ENCODE data around the gene TMEM185B.
"Not testable (repeated sequence)": the region's sequence is repeated elsewhere in the genome, so short reads cannot be mapped to it uniquely, and the experiment has no call there.

TMEM185B gene

GRCh38 chr2:120223034-120223912 lies at the start of gene TMEM185B:
TSS of gene TMEM185B (minus strand) at chr2:120223400. CDS start at chr2:120222976, 424 bp downstream.
- peak; percentile 82 to 89 for DNase-seq (ENCODE audit: low read depth in 2 of 2)

- DNase-seq (ENCODE audit: low read depth in 2 of 2), result no peak
These were observed 48.6 kb upstream of the TMEM185B start for GRCh38 chr2:120271711-120272379.

GRCh38 chr2:120269816-120270215 lies 46.6 kb upstream of the TMEM185B start:
- no peak for DNase-seq (ENCODE audit: low read depth in 2 of 2)

- no peak for DNase-seq (ENCODE audit: low read depth in 2 of 2)
These were observed 46.0 kb upstream of the TMEM185B start for GRCh38 chr2:120269076-120269744.

GRCh38 chr2:120267348-120267747 lies 44.1 kb upstream of the TMEM185B start:
- no peak for DNase-seq (ENCODE audit: low read depth in 2 of 2)

GRCh38 chr2:120265006-120265405 lies 41.8 kb upstream of the TMEM185B start:
- DNase-seq (ENCODE audit: low read depth in 2 of 2), result no peak

- DNase-seq (ENCODE audit: low read depth in 2 of 2), result no peak
These were observed 39.7 kb upstream of the TMEM185B start for GRCh38 chr2:120262761-120263428.

- no peak for DNase-seq (ENCODE audit: low read depth in 2 of 2)
These were observed 39.0 kb upstream of the TMEM185B start for GRCh38 chr2:120262150-120262549.

- DNase-seq (ENCODE audit: low read depth in 2 of 2), result peak in 1 of 2 donors; percentile 55
These were observed 38.3 kb upstream of the TMEM185B start for GRCh38 chr2:120261387-120262006.

GRCh38 chr2:120260736-120261135 lies 37.5 kb upstream of the TMEM185B start:
- no peak for DNase-seq (ENCODE audit: low read depth in 2 of 2)

GRCh38 chr2:120259939-120260338 lies 36.7 kb upstream of the TMEM185B start:
- not testable (repeated sequence) for DNase-seq (ENCODE audit: low read depth in 2 of 2)

GRCh38 chr2:120258196-120258595 lies 35.0 kb upstream of the TMEM185B start:
- no peak for DNase-seq (ENCODE audit: low read depth in 2 of 2)

- DNase-seq (ENCODE audit: low read depth in 2 of 2), result no peak
These were observed 34.3 kb upstream of the TMEM185B start for GRCh38 chr2:120257522-120257921.

- no peak for DNase-seq (ENCODE audit: low read depth in 2 of 2)
These were observed 33.4 kb upstream of the TMEM185B start for GRCh38 chr2:120256651-120257000.

- DNase-seq (ENCODE audit: low read depth in 2 of 2), result no peak
These were observed 32.9 kb upstream of the TMEM185B start for GRCh38 chr2:120255986-120256650.

GRCh38 chr2:120255071-120255470 lies 31.9 kb upstream of the TMEM185B start:
- no peak for DNase-seq (ENCODE audit: low read depth in 2 of 2)

- no peak for DNase-seq (ENCODE audit: low read depth in 2 of 2)
These were observed 31.0 kb upstream of the TMEM185B start for GRCh38 chr2:120254178-120254577.

GRCh38 chr2:120253021-120253882 lies 30.1 kb upstream of the TMEM185B start:
- no peak for DNase-seq (ENCODE audit: low read depth in 2 of 2)

GRCh38 chr2:120252225-120253020 lies 29.2 kb upstream of the TMEM185B start, which contains the start of gene RALB:
TSS of gene RALB (plus strand) at chr2:120252852. CDS start at chr2:120278665, 25,813 bp downstream.
- peak; percentile 99 for DNase-seq (ENCODE audit: low read depth in 2 of 2)
